ENCODE measurements around the gene ZNF610.
"Not testable (repeated sequence)": the region's sequence is repeated elsewhere in the genome, so short reads cannot be mapped to it uniquely, and the experiment has no call there.

ZNF610 gene

GRCh38 chr19:52336117-52336790 lies at the start of gene ZNF610:
ZNF610 (plus strand) TSS chr19:52336243; CDS start chr19:52349173, 12,930 bp downstream.
- DNase-seq (ENCODE audit: low read depth), result peak; percentile 87
- TF ChIP-seq, protein P1, sequence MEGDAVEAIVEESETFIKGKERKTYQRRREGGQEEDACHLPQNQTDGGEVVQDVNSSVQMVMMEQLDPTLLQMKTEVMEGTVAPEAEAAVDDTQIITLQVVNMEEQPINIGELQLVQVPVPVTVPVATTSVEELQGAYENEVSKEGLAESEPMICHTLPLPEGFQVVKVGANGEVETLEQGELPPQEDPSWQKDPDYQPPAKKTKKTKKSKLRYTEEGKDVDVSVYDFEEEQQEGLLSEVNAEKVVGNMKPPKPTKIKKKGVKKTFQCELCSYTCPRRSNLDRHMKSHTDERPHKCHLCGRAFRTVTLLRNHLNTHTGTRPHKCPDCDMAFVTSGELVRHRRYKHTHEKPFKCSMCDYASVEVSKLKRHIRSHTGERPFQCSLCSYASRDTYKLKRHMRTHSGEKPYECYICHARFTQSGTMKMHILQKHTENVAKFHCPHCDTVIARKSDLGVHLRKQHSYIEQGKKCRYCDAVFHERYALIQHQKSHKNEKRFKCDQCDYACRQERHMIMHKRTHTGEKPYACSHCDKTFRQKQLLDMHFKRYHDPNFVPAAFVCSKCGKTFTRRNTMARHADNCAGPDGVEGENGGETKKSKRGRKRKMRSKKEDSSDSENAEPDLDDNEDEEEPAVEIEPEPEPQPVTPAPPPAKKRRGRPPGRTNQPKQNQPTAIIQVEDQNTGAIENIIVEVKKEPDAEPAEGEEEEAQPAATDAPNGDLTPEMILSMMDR (IDR thresholded peaks at IDR 0.05; ENCODE audit: low read length, missing control alignments), result no peak
- H3K4me3 ChIP-seq (replicated peaks; ENCODE audit: low read depth, low read length), result peak within 1 kb of the TSS; percentile 91

- TF ChIP-seq, protein P1 (IDR thresholded peaks at IDR 0.05; ENCODE audit: low read length, missing control alignments), result no peak
- H3K4me3 ChIP-seq (replicated peaks; ENCODE audit: low read depth, low read length), result no peak overlapping the region
- DNase-seq (ENCODE audit: low read depth), result no peak
Measured at GRCh38 chr19:52286256-52286655, 49.8 kb upstream of the ZNF610 start.

DNA sequence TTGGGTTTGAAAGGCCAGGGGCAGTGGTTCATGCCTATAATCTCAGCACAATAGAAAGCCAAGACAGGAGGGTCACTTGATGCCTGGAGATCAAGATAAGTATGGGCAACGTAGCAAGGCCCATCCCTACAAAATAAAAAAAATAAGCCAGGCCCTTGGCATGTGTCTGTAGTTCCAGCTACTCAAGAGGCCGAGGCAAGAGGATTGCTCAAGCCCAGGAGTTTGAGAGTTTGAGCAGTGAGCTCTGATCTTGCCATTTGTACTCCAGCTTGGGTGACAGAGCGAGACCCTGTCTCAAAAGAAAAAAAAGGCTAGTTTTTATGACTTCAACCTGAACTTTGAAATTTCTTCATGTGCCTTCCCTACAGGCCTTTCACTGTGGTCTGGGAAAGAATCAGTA lies 44.3 kb upstream of the ZNF610 start:
- TF ChIP-seq, protein P1 (IDR thresholded peaks at IDR 0.05; ENCODE audit: low read length, missing control alignments), result no peak
- DNase-seq (ENCODE audit: low read depth), result no peak
- no peak overlapping the region for H3K4me3 ChIP-seq (replicated peaks; ENCODE audit: low read depth, low read length)

- DNase-seq (ENCODE audit: low read depth); H3K4me3 ChIP-seq (replicated peaks; ENCODE audit: low read depth, low read length): not testable (repeated sequence)
Measured at GRCh38 chr19:52292946-52293345, 43.1 kb upstream of the ZNF610 start.

- DNase-seq (ENCODE audit: low read depth), result no peak
- TF ChIP-seq, protein P1 (IDR thresholded peaks at IDR 0.05; ENCODE audit: low read length, missing control alignments), result no peak
- H3K4me3 ChIP-seq (replicated peaks; ENCODE audit: low read depth, low read length), result peak overlapping the region; percentile 83
Measured at GRCh38 chr19:52296400-52296772, 39.7 kb upstream of the ZNF610 start.

GRCh38 chr19:52296773-52297600 lies 39.1 kb upstream of the ZNF610 start, which contains the start of gene ZNF480:
ZNF480 (plus strand) TSS chr19:52297169; CDS start chr19:52300413, 3,244 bp downstream.
- peak; percentile 77 for DNase-seq (ENCODE audit: low read depth)
- peak within 1 kb of the TSS; percentile 83 for H3K4me3 ChIP-seq (replicated peaks; ENCODE audit: low read depth, low read length)
- TF ChIP-seq, protein P1 (IDR thresholded peaks at IDR 0.05; ENCODE audit: low read length, missing control alignments), result peak; percentile 8

- DNase-seq (ENCODE audit: low read depth), result peak; percentile 7
- peak overlapping the region; percentile 83 for H3K4me3 ChIP-seq (replicated peaks; ENCODE audit: low read depth, low read length)
- TF ChIP-seq, protein P1 (IDR thresholded peaks at IDR 0.05; ENCODE audit: low read length, missing control alignments), result no peak
Measured at GRCh38 chr19:52297601-52298364, 38.3 kb upstream of the ZNF610 start.
